GM12872 (cell line): ENCODE measurements around the gene GPR15LG.

Source experiments
- TF ChIP-seq, protein P1 (sequence below): IDR thresholded peaks from 3 replicates; pipeline ENCODE4 v1.5.1; 2011; ENCODE audit warnings: low read depth, mild to moderate bottlenecking, low read length, moderate library complexity; ENCODE audit not compliant: insufficient read depth

GPR15LG gene

DNA sequence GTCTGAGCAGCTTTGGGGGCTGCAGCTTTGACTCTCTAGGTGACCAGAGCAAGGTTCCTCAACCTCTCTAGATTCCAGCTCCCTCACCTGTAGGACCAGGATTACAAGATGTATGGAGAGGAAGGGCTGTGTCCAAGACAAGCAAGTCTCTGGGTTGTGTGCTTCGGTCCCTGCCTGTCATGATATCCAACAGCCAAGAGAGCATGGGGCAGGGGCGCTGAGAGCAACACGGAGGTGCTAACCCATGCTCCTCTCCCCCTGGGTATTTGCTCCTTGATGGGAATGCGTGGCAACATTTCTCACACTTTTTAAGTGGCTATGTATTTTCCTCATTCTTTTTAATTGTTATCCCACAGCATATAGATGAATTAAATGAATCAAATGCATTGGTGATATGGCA lies 31.0 kb downstream of the GPR15LG start:
- TF ChIP-seq, protein P1, sequence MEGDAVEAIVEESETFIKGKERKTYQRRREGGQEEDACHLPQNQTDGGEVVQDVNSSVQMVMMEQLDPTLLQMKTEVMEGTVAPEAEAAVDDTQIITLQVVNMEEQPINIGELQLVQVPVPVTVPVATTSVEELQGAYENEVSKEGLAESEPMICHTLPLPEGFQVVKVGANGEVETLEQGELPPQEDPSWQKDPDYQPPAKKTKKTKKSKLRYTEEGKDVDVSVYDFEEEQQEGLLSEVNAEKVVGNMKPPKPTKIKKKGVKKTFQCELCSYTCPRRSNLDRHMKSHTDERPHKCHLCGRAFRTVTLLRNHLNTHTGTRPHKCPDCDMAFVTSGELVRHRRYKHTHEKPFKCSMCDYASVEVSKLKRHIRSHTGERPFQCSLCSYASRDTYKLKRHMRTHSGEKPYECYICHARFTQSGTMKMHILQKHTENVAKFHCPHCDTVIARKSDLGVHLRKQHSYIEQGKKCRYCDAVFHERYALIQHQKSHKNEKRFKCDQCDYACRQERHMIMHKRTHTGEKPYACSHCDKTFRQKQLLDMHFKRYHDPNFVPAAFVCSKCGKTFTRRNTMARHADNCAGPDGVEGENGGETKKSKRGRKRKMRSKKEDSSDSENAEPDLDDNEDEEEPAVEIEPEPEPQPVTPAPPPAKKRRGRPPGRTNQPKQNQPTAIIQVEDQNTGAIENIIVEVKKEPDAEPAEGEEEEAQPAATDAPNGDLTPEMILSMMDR = no peak

DNA sequence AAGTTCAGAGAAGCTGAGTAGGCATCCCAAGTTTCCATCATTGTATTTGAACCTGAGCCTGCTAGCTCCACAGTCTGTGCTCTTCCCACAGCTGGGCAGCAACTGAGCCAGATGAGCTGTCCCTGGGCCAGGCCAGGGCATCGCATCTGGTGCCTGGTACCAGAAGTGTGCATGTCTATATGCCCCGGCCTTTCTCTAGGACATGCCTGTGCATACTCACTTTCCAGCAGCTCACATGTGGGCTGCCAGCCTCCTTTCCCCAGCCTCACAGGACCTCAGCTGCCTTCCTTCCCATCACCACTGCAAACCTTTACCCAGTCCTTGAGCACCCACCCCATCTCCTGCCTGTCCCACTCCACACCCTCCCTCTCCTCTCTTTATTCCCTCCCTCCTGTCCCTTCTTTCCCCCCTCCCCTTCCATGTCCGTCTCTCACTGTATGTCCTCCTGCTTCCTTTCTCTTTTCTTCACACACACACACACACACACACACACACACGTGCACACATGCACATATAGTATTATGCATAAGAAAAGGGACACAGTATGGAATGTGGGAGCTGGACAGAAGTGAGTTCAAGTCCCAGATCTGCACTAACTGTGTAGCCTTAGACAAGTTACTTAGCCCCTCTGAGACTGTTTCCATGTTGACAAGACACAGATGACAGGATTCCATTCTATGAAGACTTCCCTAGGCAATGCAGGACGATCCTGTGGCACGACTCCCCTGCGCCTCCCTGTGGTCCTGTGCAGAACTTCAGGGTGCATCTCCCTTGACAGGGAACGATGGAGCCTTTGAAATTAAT lies 31.6 kb downstream of the GPR15LG start:
- TF ChIP-seq, protein P1 = peak; percentile 98

DNA sequence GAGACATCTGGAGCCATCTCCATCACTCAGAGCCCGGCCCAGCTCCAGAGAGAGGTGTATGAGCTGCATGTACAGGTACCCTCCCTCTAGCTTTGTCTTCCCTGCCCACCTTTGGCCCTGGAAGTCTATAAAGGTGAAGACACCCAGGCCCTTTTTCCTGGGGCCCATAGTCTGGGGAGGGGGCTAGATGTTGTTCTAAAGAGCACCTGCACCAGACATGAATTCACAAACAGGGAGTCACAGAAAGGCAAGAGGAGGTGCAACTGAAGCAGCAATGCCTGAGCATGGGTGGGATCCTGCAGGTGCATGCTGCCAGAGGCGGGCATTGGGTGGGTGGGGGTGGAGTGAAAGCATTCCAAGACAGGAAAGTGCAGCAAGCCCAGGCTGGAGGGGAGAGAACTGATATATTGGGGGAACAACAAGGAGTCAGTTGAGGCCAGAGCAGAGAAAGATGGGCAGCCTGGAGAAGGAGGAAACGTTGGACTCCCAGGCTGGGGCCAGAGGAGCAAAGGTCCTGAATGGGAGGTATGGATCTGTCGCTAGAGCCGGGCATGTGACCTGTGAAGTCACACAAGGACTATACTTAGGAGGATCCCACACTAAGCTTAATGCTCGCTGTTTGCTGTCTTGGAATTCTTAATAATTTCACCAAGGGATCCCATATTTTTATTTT lies 32.4 kb downstream of the GPR15LG start:
- TF ChIP-seq, protein P1 = no peak

DNA sequence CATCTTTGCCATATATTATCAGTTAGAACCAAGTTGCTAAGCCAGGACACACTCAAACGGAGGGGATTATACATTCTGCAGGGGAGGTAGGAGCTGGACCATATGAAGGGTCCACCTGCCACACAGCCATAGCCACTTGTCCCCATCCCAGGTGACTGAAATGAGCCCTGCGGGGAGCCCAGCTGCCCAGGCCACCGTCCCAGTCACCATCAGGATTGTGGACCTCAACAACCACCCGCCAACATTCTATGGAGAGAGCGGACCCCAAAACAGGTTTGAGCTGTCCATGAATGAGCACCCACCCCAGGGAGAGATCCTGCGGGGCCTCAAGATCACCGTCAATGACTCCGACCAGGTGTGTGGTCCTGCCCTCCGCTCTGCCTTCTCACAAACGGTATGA lies 34.4 kb downstream of the GPR15LG start:
- TF ChIP-seq, protein P1 = no peak

DNA sequence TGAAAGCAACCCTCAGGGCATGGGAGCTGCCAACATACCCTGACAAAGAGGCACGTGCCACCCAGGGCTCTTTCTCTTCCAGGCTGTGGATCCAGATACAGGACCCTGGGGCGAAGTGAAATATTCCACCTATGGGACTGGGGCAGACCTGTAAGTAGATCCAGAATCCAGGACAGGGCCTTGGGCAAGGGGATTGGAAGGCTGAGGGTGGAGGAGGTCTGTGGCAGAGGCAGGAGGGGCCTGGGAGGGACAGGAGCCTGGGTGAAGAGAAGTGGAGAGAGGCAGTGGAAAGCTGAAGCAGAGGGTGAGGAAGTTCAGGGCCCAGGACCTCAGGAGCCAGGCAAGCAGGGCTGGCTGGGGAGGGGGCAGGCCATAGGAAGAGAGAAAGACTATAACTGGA lies 38.0 kb downstream of the GPR15LG start:
- TF ChIP-seq, protein P1 = no peak

DNA sequence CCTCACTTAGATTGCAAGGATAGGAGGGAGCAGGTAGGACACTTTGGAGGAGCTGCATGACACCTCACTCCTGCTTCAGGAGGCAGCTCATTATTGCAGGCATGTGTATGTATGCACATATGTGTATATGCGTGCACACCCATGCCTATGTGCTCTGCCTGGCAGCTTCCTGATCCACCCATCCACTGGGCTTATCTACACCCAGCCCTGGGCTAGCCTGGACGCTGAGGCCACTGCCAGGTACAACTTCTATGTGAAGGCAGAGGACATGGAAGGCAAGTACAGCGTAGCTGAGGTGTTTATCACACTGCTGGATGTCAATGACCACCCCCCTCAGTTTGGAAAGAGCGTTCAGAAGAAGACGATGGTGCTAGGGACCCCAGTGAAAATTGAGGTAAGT lies 38.4 kb downstream of the GPR15LG start:
- TF ChIP-seq, protein P1 = no peak

DNA sequence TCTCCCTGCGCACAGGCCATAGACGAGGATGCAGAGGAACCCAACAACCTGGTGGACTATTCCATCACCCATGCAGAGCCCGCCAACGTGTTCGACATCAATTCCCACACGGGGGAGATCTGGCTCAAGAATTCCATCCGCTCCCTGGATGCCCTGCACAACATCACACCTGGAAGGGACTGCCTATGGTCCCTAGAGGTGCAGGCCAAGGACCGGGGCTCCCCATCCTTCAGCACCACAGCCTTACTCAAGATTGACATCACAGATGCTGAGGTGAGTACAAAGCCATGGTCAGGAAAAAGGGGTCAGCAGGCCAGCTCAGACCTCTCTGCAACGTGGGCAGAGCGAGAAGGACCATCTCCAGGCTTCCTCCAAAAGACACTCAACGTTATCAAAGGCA lies 39.5 kb downstream of the GPR15LG start:
- TF ChIP-seq, protein P1 = no peak
